Urothelium cell line (cell line): ENCODE data around the gene HMOX2.

Source experiments
- DNase-seq: peaks from one replicate; pipeline ENCODE4 v3.0.0; 2011; ENCODE audit warnings: low spot score, mixed read lengths
- FAIRE-seq: peaks from 2 replicates; lab custom pipeline; 2011; peaks lifted over from hg19 to GRCh38; lab: Jason Lieb, UNC

The HMOX2 gene

GRCh38 chr16:4550591-4550990 is 74.4 kb downstream of the HMOX2 start:
- FAIRE-seq, result no peak

DNA sequence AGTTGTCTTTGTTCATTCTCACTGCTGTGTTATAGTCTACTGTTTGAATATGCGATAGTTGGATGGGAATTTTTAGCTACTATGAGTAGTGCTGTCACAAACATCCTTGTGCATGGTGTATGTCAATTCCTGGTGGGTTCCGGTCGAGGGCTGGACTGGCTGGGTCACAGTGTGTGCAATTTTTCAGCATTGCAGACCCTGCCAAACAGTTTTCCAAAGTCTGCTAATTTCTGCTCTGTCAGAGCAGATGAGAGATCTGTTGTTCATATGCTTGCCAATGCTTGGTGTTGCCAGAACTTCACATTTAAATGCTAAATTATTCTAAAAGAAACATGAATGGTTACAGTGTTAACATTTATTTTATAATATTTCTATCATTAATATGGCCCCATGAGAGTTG is 76.3 kb downstream of the HMOX2 start:
- FAIRE-seq (no peak), DNase-seq (no peak)

More at GRCh38 chr16:4550591-4550990, 74.4 kb downstream of the HMOX2 start:
- DNase-seq, result no peak

GRCh38 chr16:4556112-4556511 is 79.9 kb downstream of the HMOX2 start, which contains the start of gene C16orf96:
Gene C16orf96, plus strand, starts transcription at chr16:4556340. Its CDS starts 150 bp downstream, at chr16:4556490.
- FAIRE-seq, result no peak
- DNase-seq, result no peak

DNA sequence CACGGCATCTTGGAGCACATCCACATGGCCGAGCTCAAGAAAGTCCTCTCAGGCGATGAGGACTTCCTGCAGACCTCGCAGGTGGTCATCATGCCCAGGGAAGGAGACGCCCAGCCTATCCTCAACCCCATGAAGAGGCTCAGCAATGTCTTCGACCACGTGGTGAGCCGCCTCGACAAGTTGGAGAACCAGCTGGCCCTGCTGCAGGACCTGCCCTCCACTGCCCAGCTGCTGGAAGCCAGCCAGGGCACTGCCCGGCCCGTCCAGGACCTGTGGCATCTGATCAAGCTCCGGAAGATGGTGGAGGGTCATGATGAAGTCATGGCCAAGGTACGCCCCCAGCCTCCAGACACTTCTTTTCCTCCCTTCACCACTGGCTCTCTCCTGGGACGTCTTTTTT is 80.4 kb downstream of the HMOX2 start:
- DNase-seq (no peak), FAIRE-seq (no peak)

GRCh38 chr16:4557973-4558372 is 81.8 kb downstream of the HMOX2 start:
- no peak for DNase-seq

More at GRCh38 chr16:4557973-4558372, 81.8 kb downstream of the HMOX2 start:
- FAIRE-seq, result no peak
